KMS-11 (cell line): ENCODE measurements around the gene HIVEP1.

ENCODE experiments used
- H2AFZ ChIP-seq: fragments of 200-600 bp; sonication (generic); 2 replicates; pipeline ENCODE4 v1.6.1; 2016; ENCODE audit warnings: antibody characterized with exemption, mixed run types, low read depth
- H3K27ac ChIP-seq: fragments of 200-600 bp; sonication (generic); 2 replicates; pipeline ENCODE4 v1.6.1; 2016; ENCODE audit warnings: mild to moderate bottlenecking, mixed run types
- H3K27me3 ChIP-seq: fragments of 200-600 bp; sonication (generic); 2 replicates; pipeline ENCODE4 v1.6.1; 2017; ENCODE audit warnings: mild to moderate bottlenecking, low read depth, mixed run types, moderate library complexity; ENCODE audit not compliant: insufficient read depth
- H3K36me3 ChIP-seq: fragments of 200-600 bp; sonication (generic); 2 replicates; pipeline ENCODE4 v1.6.1; 2017; ENCODE audit warnings: mild to moderate bottlenecking, mixed run types; ENCODE audit not compliant: insufficient read depth
- H3K4me1 ChIP-seq: fragments of 200-600 bp; sonication (generic); 2 replicates; pipeline ENCODE4 v1.6.1; 2016; ENCODE audit warnings: mild to moderate bottlenecking, low read depth, mixed run types; ENCODE audit not compliant: poor library complexity, severe bottlenecking
- H3K4me2 ChIP-seq: fragments of 200-600 bp; sonication (generic); 2 replicates; pipeline ENCODE4 v1.7.0; 2016; ENCODE audit warnings: mild to moderate bottlenecking, mixed run types
- H3K4me3 ChIP-seq: fragments of 200-600 bp; sonication (generic); IDR thresholded peaks from 2 replicates; pipeline ENCODE4 v1.6.1; 2017; ENCODE audit warnings: low read depth, low read length, mixed read lengths; ENCODE audit not compliant: insufficient read depth
- H3K79me2 ChIP-seq: fragments of 200-600 bp; sonication (generic); 2 replicates; pipeline ENCODE4 v1.6.1; 2016; ENCODE audit warnings: low read depth, mixed run types; ENCODE audit not compliant: insufficient read depth
- H3K9ac ChIP-seq: fragments of 200-600 bp; sonication (generic); 2 replicates; pipeline ENCODE4 v1.6.1; 2016; ENCODE audit warnings: mild to moderate bottlenecking, mixed run types
- H4K20me1 ChIP-seq: fragments of 200-600 bp; sonication (generic); 2 replicates; pipeline ENCODE4 v1.6.1; 2016; ENCODE audit warnings: mild to moderate bottlenecking, mixed run types; ENCODE audit not compliant: insufficient read depth
- TF ChIP-seq, protein P1 (sequence below): fragments of 200-600 bp; sonication (generic); conservative IDR thresholded peaks from 2 replicates; pipeline ENCODE4 v1.6.1; 2017; ENCODE audit warnings: low read depth, mild to moderate bottlenecking, antibody characterized with exemption, low read length, moderate library complexity, mixed read lengths

HIVEP1 gene

DNA sequence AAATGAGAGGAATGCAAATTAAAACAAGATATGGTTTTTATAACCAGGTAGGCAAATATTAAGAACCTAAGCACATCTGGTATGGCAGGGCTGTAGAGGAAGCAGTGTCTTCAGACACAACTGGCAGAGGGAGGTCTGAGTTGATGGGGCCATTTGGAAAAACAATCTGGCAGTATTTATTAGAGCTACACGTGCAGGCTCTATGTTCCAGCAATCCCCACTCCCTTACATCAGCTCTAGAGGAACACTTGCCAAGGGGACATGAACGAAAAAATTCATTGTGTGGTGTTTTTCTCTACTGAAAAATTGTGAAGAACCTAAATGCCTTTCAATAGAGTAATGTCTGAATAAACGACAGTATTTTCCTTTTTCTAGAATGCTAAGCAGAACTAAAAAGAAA lies 166.4 kb downstream of the HIVEP1 start:
- Histone ChIP-seq H2AFZ (no peak overlapping the region), H3K4me1 (no peaks in the 10 kb centered on the region), H3K36me3 (no peaks in the 10 kb centered on the region), H3K27ac (no peak overlapping the region), H3K27me3 (no peaks in the 10 kb centered on the region), H3K9ac (no peak overlapping the region), H4K20me1 (no peaks in the 10 kb centered on the region), H3K79me2 (no peaks in the 10 kb centered on the region), H3K4me3 (no peak overlapping the region), H3K4me2 (no peak overlapping the region)
- TF ChIP-seq, protein P1, sequence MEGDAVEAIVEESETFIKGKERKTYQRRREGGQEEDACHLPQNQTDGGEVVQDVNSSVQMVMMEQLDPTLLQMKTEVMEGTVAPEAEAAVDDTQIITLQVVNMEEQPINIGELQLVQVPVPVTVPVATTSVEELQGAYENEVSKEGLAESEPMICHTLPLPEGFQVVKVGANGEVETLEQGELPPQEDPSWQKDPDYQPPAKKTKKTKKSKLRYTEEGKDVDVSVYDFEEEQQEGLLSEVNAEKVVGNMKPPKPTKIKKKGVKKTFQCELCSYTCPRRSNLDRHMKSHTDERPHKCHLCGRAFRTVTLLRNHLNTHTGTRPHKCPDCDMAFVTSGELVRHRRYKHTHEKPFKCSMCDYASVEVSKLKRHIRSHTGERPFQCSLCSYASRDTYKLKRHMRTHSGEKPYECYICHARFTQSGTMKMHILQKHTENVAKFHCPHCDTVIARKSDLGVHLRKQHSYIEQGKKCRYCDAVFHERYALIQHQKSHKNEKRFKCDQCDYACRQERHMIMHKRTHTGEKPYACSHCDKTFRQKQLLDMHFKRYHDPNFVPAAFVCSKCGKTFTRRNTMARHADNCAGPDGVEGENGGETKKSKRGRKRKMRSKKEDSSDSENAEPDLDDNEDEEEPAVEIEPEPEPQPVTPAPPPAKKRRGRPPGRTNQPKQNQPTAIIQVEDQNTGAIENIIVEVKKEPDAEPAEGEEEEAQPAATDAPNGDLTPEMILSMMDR = no peak

- Histone ChIP-seq H4K20me1 (no peaks in the 10 kb centered on the region), H3K27me3 (no peaks in the 10 kb centered on the region), H3K9ac (no peak overlapping the region), H3K4me3 (no peak overlapping the region), H3K79me2 (no peaks in the 10 kb centered on the region), H3K4me2 (no peak overlapping the region), H3K27ac (no peak overlapping the region), H2AFZ (no peak overlapping the region), H3K36me3 (no peaks in the 10 kb centered on the region), H3K4me1 (no peaks in the 10 kb centered on the region)
- TF ChIP-seq, protein P1 = no peak
These were observed 169.4 kb downstream of the HIVEP1 start for GRCh38 chr6:12181481-12181880.

DNA sequence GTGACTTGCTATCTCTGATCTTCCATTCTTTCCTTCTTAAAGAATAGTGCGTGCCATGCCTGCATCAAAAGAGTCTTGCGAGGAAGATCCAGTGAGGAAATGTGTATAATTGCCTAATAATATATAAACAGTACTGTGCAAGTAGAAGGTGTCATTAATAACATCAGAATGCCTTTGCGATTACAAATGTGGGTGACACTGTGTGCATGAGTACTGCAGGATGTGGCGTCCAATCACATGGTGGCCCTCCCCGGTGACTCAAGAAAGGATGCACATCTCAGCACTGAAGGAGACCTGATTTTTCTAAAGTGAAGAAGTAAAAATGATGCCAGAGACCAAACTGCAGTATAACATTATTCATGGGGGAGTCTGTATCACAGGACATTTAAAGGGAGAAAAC lies 170.6 kb downstream of the HIVEP1 start:
- no peak overlapping the region for H2AFZ ChIP-seq
- H3K79me2 ChIP-seq = no peaks in the 10 kb centered on the region
- TF ChIP-seq, protein P1 = no peak
- no peaks in the 10 kb centered on the region for H3K27me3 ChIP-seq
- no peak overlapping the region for H3K4me3 ChIP-seq
- no peak overlapping the region for H3K27ac ChIP-seq
- H3K4me1 ChIP-seq = no peaks in the 10 kb centered on the region
- no peak overlapping the region for H3K9ac ChIP-seq
- no peak overlapping the region for H3K4me2 ChIP-seq
- no peaks in the 10 kb centered on the region for H3K36me3 ChIP-seq
- no peaks in the 10 kb centered on the region for H4K20me1 ChIP-seq

GRCh38 chr6:12185081-12185673 lies 173.1 kb downstream of the HIVEP1 start:
- H4K20me1 ChIP-seq = no peaks in the 10 kb centered on the region
- no peaks in the 10 kb centered on the region for H3K4me1 ChIP-seq
- H3K27me3 ChIP-seq = no peaks in the 10 kb centered on the region
- H3K4me2 ChIP-seq = no peak overlapping the region
- H3K27ac ChIP-seq = no peak overlapping the region
- H3K9ac ChIP-seq = no peak overlapping the region
- no peak overlapping the region for H2AFZ ChIP-seq
- H3K4me3 ChIP-seq = no peak overlapping the region
- no peaks in the 10 kb centered on the region for H3K79me2 ChIP-seq
- H3K36me3 ChIP-seq = no peaks in the 10 kb centered on the region
- TF ChIP-seq, protein P1 = no peak
